ENCODE data around the gene ACAD10. TPM values are rescaled to one million over a fixed set of nuclear protein-coding genes. Genes with fewer than 3 reads are reported as not detected.

The ACAD10 gene
- total RNA-seq, 1 donor from 2014 or later: 29.5 TPM

GRCh38 chr12:111766608-111767361, 80.9 kb downstream of the ACAD10 start, which contains the start of gene ALDH2:
TSS of gene ALDH2 (plus strand) at chr12:111766933. CDS start at chr12:111766983, 50 bp downstream.
- peak within 1 kb of the TSS; percentile 94 for H3K4me3 Mint-ChIP-seq (ENCODE audit: unreplicated experiment)
- DNase-seq (ENCODE audit: extremely low spot score, unreplicated experiment): peak; percentile 86
- H3K27me3 Mint-ChIP-seq (ENCODE audit: unreplicated experiment): peaks cover 3% of the 10 kb centered on the region
- peak within 1 kb of the TSS; percentile 85 for H3K27ac Mint-ChIP-seq (ENCODE audit: unreplicated experiment)
- H3K9me3 Mint-ChIP-seq (ENCODE audit: unreplicated experiment): no peaks in the 10 kb centered on the region
- TF ChIP-seq CTCF (IDR thresholded peaks at IDR 0.05): no peak
- H3K36me3 Mint-ChIP-seq (ENCODE audit: unreplicated experiment): no peaks in the 10 kb centered on the region
- H3K4me1 Mint-ChIP-seq (ENCODE audit: unreplicated experiment): peaks cover 20% of the 10 kb centered on the region

- no peak for TF ChIP-seq CTCF (IDR thresholded peaks at IDR 0.05)
- peak overlapping the region; percentile 94 for H3K4me3 Mint-ChIP-seq (ENCODE audit: unreplicated experiment)
- no peaks in the 10 kb centered on the region for H3K36me3 Mint-ChIP-seq (ENCODE audit: unreplicated experiment)
- H3K27me3 Mint-ChIP-seq (ENCODE audit: unreplicated experiment): peaks cover 3% of the 10 kb centered on the region
- peaks cover 20% of the 10 kb centered on the region for H3K4me1 Mint-ChIP-seq (ENCODE audit: unreplicated experiment)
- H3K27ac Mint-ChIP-seq (ENCODE audit: unreplicated experiment): peak overlapping the region; percentile 48
- no peaks in the 10 kb centered on the region for H3K9me3 Mint-ChIP-seq (ENCODE audit: unreplicated experiment)
- no peak for DNase-seq (ENCODE audit: extremely low spot score, unreplicated experiment)
These were observed 81.7 kb downstream of the ACAD10 start for GRCh38 chr12:111767362-111768158.

GRCh38 chr12:111768159-111768895, 82.5 kb downstream of the ACAD10 start:
- H3K27me3 Mint-ChIP-seq (ENCODE audit: unreplicated experiment): peaks cover 3% of the 10 kb centered on the region
- H3K4me1 Mint-ChIP-seq (ENCODE audit: unreplicated experiment): peaks cover 20% of the 10 kb centered on the region
- DNase-seq (ENCODE audit: extremely low spot score, unreplicated experiment): no peak
- TF ChIP-seq CTCF (IDR thresholded peaks at IDR 0.05): no peak
- H3K9me3 Mint-ChIP-seq (ENCODE audit: unreplicated experiment): no peaks in the 10 kb centered on the region
- H3K36me3 Mint-ChIP-seq (ENCODE audit: unreplicated experiment): no peaks in the 10 kb centered on the region
- H3K27ac Mint-ChIP-seq (ENCODE audit: unreplicated experiment): no peak overlapping the region
- peak overlapping the region; percentile 94 for H3K4me3 Mint-ChIP-seq (ENCODE audit: unreplicated experiment)

GRCh38 chr12:111769599-111769998, 83.7 kb downstream of the ACAD10 start:
- Mint-ChIP-seq H3K4me3 (ENCODE audit: unreplicated experiment) (no peak overlapping the region), H3K27me3 (ENCODE audit: unreplicated experiment) (no peaks in the 10 kb centered on the region)

More at GRCh38 chr12:111769599-111769998, 83.7 kb downstream of the ACAD10 start:
- no peak for TF ChIP-seq CTCF (IDR thresholded peaks at IDR 0.05)
- Mint-ChIP-seq H3K36me3 (ENCODE audit: unreplicated experiment) (no peaks in the 10 kb centered on the region), H3K27ac (ENCODE audit: unreplicated experiment) (no peak overlapping the region), H3K9me3 (ENCODE audit: unreplicated experiment) (no peaks in the 10 kb centered on the region), H3K4me1 (ENCODE audit: unreplicated experiment) (peaks cover 21% of the 10 kb centered on the region)
- DNase-seq (ENCODE audit: extremely low spot score, unreplicated experiment): no peak
